GM12878 (cell line): ENCODE data around the gene LRBA. TPM values are rescaled to one million over a fixed set of nuclear protein-coding genes. Genes with fewer than 3 reads are reported as not detected.

ENCODE experiments used
- ATAC-seq: fragments of 200-7000 bp; cut with Tn5 transposase; 3 replicates; pipeline ENCODE4 v1.9.1; 2020; ENCODE audit warnings: mild to moderate bottlenecking, moderate library complexity
- BruUV-seq: library from RNA; stranded (reverse); fragments of 400-500 nt; replicated peaks from 2 replicates; lab custom pipeline; 2021; lab: Mats Ljungman, UMichigan
- CTCF ChIA-PET: fragments of 300-600 bp; sonication (Branson Sonifier 250); formaldehyde crosslinking; extraction: SDS; loops from one replicate; lab custom pipeline; 2021; ENCODE audit warnings: inconsistent platforms; lab: Yijun Ruan, JAX
- POLR2A ChIA-PET: fragments of 350-600 bp; formaldehyde crosslinking; extraction: SDS; loops from one replicate; lab custom pipeline; 2021; ENCODE audit warnings: inconsistent platforms; lab: Charles Lee
- RAD21 ChIA-PET: fragments of 300-600 bp; sonication (Branson Sonifier 250); formaldehyde crosslinking; loops from one replicate; lab custom pipeline; 2023; ENCODE audit warnings: antibody characterized with exemption; ENCODE audit not compliant: unreplicated experiment; lab: Charles Lee
- SMC1A ChIA-PET: fragments of 300-600 bp; sonication (Branson Sonifier 250); formaldehyde crosslinking; loops from one replicate; lab custom pipeline; 2023; ENCODE audit not compliant: unreplicated experiment, uncharacterized antibody; lab: Charles Lee
- DNase-seq: peaks from one replicate; pipeline ENCODE4 v3.0.0-alpha.2; 2011; ENCODE audit warnings: low read depth, low spot score
- FAIRE-seq: peaks from 3 replicates; lab custom pipeline; 2011; peaks lifted over from hg19 to GRCh38; lab: Jason Lieb, UNC
- H2AFZ ChIP-seq: 2 replicates; pipeline ENCODE4 v1.6.0; 2011; ENCODE audit warnings: low read depth, low read length, control low read depth; ENCODE audit not compliant: control insufficient read depth
- H3K27ac ChIP-seq: 2 replicates; pipeline ENCODE4 v1.5.1; 2011; ENCODE audit warnings: control low read depth; ENCODE audit not compliant: control insufficient read depth, insufficient read depth
- H3K27me3 ChIP-seq, 2 experiments: replicated peaks in 1 of 2; 2 replicates each; pipeline versions ENCODE4 v1.6.0 to v1.6.1; 2011; ENCODE audit warnings: low read length in 1 of 2; ENCODE audit not compliant: control insufficient read depth in 2 of 2, insufficient read depth in 2 of 2
- H3K36me3 ChIP-seq, 2 experiments: 2 replicates each; pipeline ENCODE4 v1.5.1; 2011; ENCODE audit warnings: low read length in 1 of 2; ENCODE audit not compliant: control insufficient read depth in 2 of 2, insufficient read depth in 2 of 2
- H3K4me1 ChIP-seq: 2 replicates; pipeline ENCODE4 v1.6.1; 2011; ENCODE audit warnings: mild to moderate bottlenecking, low read length, moderate library complexity, mixed read lengths; ENCODE audit not compliant: control insufficient read depth, insufficient read depth
- H3K4me2 ChIP-seq: 2 replicates; pipeline ENCODE4 v1.6.0; 2011; ENCODE audit warnings: control low read depth; ENCODE audit not compliant: control insufficient read depth, insufficient read depth
- H3K4me3 ChIP-seq: fragments of 200-600 bp; sonication (generic); 2 replicates; pipeline ENCODE4 v1.5.1; 2016
- H3K79me2 ChIP-seq: 2 replicates; pipeline ENCODE4 v1.6.0; 2011; ENCODE audit warnings: low read length; ENCODE audit not compliant: control insufficient read depth, insufficient read depth
- H3K9ac ChIP-seq: 2 replicates; pipeline ENCODE4 v1.8.0; 2011; ENCODE audit warnings: low read length, control low read depth, mixed read lengths; ENCODE audit not compliant: control insufficient read depth, insufficient read depth
- H3K9me3 ChIP-seq: replicated peaks from 3 replicates; pipeline ENCODE4 v1.5.1; 2011; ENCODE audit warnings: mild to moderate bottlenecking, low read length; ENCODE audit not compliant: control insufficient read depth, insufficient read depth
- H4K20me1 ChIP-seq: 2 replicates; pipeline ENCODE4 v1.6.0; 2011; ENCODE audit not compliant: control insufficient read depth, insufficient read depth
- BCL11A ChIP-seq: IDR thresholded peaks from 2 replicates; pipeline ENCODE4 v1.6.1; 2011; ENCODE audit warnings: low read depth, low read length
- BHLHE40 ChIP-seq, 2 experiments: fragments of 450-650 bp in 1 of 2; IDR thresholded peaks; 2 replicates each; pipeline ENCODE4 v1.6.1; 2011 to 2017; ENCODE audit warnings: low read depth in 2 of 2, borderline replicate concordance in 1 of 2, improper control_type of control experiment in 1 of 2, low read length in 1 of 2, mild to moderate bottlenecking in 1 of 2
- CEBPB ChIP-seq, 2 experiments: fragments of 150-350 bp in 1 of 2; IDR thresholded peaks; 2 replicates each; pipeline ENCODE4 v1.6.1; 2012 to 2014; ENCODE audit warnings: low read depth in 2 of 2, low read length in 2 of 2, borderline replicate concordance in 1 of 2, inconsistent platforms in 1 of 2
- CHD2 ChIP-seq: IDR thresholded peaks from 2 replicates; pipeline ENCODE4 v1.6.1; 2011; ENCODE audit warnings: low read depth, low read length, improper control_type of control experiment, borderline replicate concordance
- FOXK2 ChIP-seq: fragments of 450-650 bp; IDR thresholded peaks from 2 replicates; pipeline ENCODE4 v1.6.1; 2017; ENCODE audit warnings: mild to moderate bottlenecking, moderate library complexity
- FOXM1 ChIP-seq: IDR thresholded peaks from 2 replicates; pipeline ENCODE4 v1.6.1; 2012; ENCODE audit warnings: low read depth, mild to moderate bottlenecking, inconsistent platforms, low read length, moderate library complexity
- HDAC2 ChIP-seq: fragments of 200-600 bp; sonication (generic); IDR thresholded peaks from 2 replicates; pipeline ENCODE4 v1.6.1; 2017
- KAT2A ChIP-seq: conservative IDR thresholded peaks from 2 replicates; pipeline ENCODE4 v1.6.1; 2011; ENCODE audit warnings: low read depth, low read length; ENCODE audit not compliant: control insufficient read depth
- NBN ChIP-seq: fragments of 450-650 bp; IDR thresholded peaks from 2 replicates; pipeline ENCODE4 v1.6.1; 2016
- NFIC ChIP-seq: IDR thresholded peaks from 2 replicates; pipeline ENCODE4 v1.6.1; 2012; ENCODE audit warnings: low read depth, mild to moderate bottlenecking, inconsistent platforms, low read length, moderate library complexity
- POLR2A ChIP-seq: IDR thresholded peaks from 2 replicates; pipeline ENCODE4 v1.6.1; 2011; ENCODE audit warnings: low read depth, mild to moderate bottlenecking, low read length
- POLR2AphosphoS2 ChIP-seq: IDR thresholded peaks from 2 replicates; pipeline ENCODE4 v1.6.1; 2011; ENCODE audit warnings: low read depth, mild to moderate bottlenecking, low read length, improper control_type of control experiment, moderate library complexity
- SRF ChIP-seq, 2 experiments: IDR thresholded peaks; 2 replicates each; pipeline ENCODE4 v1.6.1; 2011; ENCODE audit warnings: low read depth in 2 of 2, low read length in 2 of 2, mild to moderate bottlenecking in 1 of 2, moderate library complexity in 1 of 2
- SUPT20H ChIP-seq: IDR thresholded peaks from 2 replicates; pipeline ENCODE4 v1.6.1; 2011; ENCODE audit warnings: low read depth, mild to moderate bottlenecking, low read length, moderate library complexity, borderline replicate concordance; ENCODE audit not compliant: control insufficient read depth
- TCF7 ChIP-seq: IDR thresholded peaks from 2 replicates; pipeline ENCODE4 v1.6.1; 2014; ENCODE audit warnings: antibody characterized with exemption, borderline replicate concordance
- in situ Hi-C: fragments of 300-500 bp; cut with MboI; formaldehyde crosslinking; loops from 9 replicates; pipeline ENCODE4 v1.14.3; 2018; ENCODE audit warnings: mixed read lengths
- intact Hi-C: fragments of 100-400 bp; cut with micrococcal nuclease; formaldehyde crosslinking; loops from one replicate; pipeline ENCODE4 v1.14.2; 2022; ENCODE audit not compliant: unreplicated experiment
- polyA plus RNA-seq, 11 experiments: library from polyadenylated mRNA; depleted of rRNA in 4 of 11; unstranded in 6 of 11; stranded (reverse) in 5 of 11; fragments of >200 nt; fragmentation: Nextera tagmentation in 4 of 11; fragmentation: Illumina TruSeq in 1 of 11; extraction: Ambion mirVana in 4 of 11; extraction: Trizol in 1 of 11; gene quantifications; 1 replicate in 1 of 11; 2 replicates in 10 of 11; pipeline versions ENCODE4 v1.2.1 to v1.2.3, GENCODE V29; 2011 to 2016; ENCODE audit warnings: inconsistent platforms in 2 of 11, missing spikeins in 2 of 11, low read depth in 1 of 11
- total RNA-seq, 4 experiments: library from RNA; depleted of rRNA in 3 of 4; stranded (reverse); fragments of >200 nt in 3 of 4; fragmentation: Illumina TruSeq in 1 of 4; extraction: Trizol in 1 of 4; gene quantifications; 2 replicates each; pipeline versions ENCODE4 v1.2.1 to v1.2.3, GENCODE V29; 2013 to 2021
- TF ChIP-seq, protein P1 (sequence below): fragments of 450-650 bp; IDR thresholded peaks from 2 replicates; pipeline ENCODE4 v1.6.1; 2017; ENCODE audit warnings: low read depth, mild to moderate bottlenecking, moderate library complexity
- TF ChIP-seq, protein P2 (sequence below): fragments of 450-650 bp; conservative IDR thresholded peaks from 2 replicates; pipeline ENCODE4 v1.6.1; 2017; ENCODE audit warnings: mild to moderate bottlenecking, moderate library complexity
- TF ChIP-seq, protein P3 (sequence below): fragments of 450-650 bp; IDR thresholded peaks from 2 replicates; pipeline ENCODE4 v1.6.1; 2017; ENCODE audit warnings: borderline replicate concordance

LRBA gene
- total and polyA plus RNA-seq, 10 of the 15 experiments (the other 5 are each of a cell fraction or from before 2014, with no cell fraction given) = 20.3 to 93.4 (median 55.0) TPM

DNA sequence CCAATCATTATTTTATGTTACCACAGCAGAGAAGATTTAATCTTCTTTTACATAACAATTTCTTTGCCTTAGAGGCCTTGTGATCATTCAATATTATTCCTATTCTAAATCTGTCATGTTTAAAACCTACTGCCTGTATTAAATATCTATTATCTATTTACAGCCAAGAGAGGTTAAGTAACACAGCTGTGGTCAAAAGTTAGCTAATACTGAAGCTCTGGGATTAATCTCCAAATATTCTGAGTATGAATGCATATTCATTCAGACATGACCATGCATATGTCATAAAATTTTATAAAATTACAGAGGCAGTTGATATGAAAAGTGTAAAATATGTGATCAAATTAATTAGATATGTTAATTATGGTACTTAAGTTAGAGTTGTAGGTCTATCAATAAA lies 621.0 kb downstream of the LRBA start:
- BruUV-seq = no TSS peak
- H3K9ac ChIP-seq = no peak overlapping the region
- no peaks in the 10 kb centered on the region for H3K4me1 ChIP-seq
- FAIRE-seq (no peak), ATAC-seq (no peak), DNase-seq (no peak)
- ChIA-PET POLR2A (interaction anchor here (0.6 kb wide), 1 partner anchor 21 kb away, joined by 3 read pairs; no protein-coding TSS in a partner anchor), CTCF (no interaction called here), SMC1A (interaction anchor here (1.5 kb wide), 1 partner anchor 44 kb away, joined by 3 read pairs; no protein-coding TSS in a partner anchor), RAD21 (no interaction called here)
- intact Hi-C loops = no loop called here
- H3K79me2 ChIP-seq = no peaks in the 10 kb centered on the region
- H4K20me1 ChIP-seq = no peaks in the 10 kb centered on the region
- no peaks in the 10 kb centered on the region for H3K36me3 ChIP-seq
- no peak overlapping the region for H3K4me3 ChIP-seq
- TF ChIP-seq NBN = no peak
- no peak for TF ChIP-seq KAT2A
- TF ChIP-seq, protein P1, sequence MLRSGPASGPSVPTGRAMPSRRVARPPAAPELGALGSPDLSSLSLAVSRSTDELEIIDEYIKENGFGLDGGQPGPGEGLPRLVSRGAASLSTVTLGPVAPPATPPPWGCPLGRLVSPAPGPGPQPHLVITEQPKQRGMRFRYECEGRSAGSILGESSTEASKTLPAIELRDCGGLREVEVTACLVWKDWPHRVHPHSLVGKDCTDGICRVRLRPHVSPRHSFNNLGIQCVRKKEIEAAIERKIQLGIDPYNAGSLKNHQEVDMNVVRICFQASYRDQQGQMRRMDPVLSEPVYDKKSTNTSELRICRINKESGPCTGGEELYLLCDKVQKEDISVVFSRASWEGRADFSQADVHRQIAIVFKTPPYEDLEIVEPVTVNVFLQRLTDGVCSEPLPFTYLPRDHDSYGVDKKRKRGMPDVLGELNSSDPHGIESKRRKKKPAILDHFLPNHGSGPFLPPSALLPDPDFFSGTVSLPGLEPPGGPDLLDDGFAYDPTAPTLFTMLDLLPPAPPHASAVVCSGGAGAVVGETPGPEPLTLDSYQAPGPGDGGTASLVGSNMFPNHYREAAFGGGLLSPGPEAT = no peak
- no peak for TF ChIP-seq FOXM1
- TF ChIP-seq, protein P2, sequence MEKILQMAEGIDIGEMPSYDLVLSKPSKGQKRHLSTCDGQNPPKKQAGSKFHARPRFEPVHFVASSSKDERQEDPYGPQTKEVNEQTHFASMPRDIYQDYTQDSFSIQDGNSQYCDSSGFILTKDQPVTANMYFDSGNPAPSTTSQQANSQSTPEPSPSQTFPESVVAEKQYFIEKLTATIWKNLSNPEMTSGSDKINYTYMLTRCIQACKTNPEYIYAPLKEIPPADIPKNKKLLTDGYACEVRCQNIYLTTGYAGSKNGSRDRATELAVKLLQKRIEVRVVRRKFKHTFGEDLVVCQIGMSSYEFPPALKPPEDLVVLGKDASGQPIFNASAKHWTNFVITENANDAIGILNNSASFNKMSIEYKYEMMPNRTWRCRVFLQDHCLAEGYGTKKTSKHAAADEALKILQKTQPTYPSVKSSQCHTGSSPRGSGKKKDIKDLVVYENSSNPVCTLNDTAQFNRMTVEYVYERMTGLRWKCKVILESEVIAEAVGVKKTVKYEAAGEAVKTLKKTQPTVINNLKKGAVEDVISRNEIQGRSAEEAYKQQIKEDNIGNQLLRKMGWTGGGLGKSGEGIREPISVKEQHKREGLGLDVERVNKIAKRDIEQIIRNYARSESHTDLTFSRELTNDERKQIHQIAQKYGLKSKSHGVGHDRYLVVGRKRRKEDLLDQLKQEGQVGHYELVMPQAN = no peak
- TF ChIP-seq NFIC = no peak
- TF ChIP-seq POLR2A = no peak
- TF ChIP-seq SUPT20H = no peak
- no peak for TF ChIP-seq CEBPB (IDR thresholded peaks at IDR 0.05; ENCODE audit: borderline replicate concordance in 1 of 2, low read depth in 2 of 2, low read length in 2 of 2)
- TF ChIP-seq BCL11A = no peak
- TF ChIP-seq FOXK2 = no peak
- no peak for TF ChIP-seq SRF (IDR thresholded peaks at IDR 0.05; ENCODE audit: low read depth in 2 of 2, low read length in 2 of 2)
- TF ChIP-seq POLR2AphosphoS2 = no peak
- TF ChIP-seq, protein P3, sequence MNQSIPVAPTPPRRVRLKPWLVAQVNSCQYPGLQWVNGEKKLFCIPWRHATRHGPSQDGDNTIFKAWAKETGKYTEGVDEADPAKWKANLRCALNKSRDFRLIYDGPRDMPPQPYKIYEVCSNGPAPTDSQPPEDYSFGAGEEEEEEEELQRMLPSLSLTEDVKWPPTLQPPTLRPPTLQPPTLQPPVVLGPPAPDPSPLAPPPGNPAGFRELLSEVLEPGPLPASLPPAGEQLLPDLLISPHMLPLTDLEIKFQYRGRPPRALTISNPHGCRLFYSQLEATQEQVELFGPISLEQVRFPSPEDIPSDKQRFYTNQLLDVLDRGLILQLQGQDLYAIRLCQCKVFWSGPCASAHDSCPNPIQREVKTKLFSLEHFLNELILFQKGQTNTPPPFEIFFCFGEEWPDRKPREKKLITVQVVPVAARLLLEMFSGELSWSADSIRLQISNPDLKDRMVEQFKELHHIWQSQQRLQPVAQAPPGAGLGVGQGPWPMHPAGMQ = no peak
- no peak for TF ChIP-seq TCF7
- no peak for TF ChIP-seq CHD2
- no peak for TF ChIP-seq BHLHE40 (IDR thresholded peaks at IDR 0.05; ENCODE audit: borderline replicate concordance in 1 of 2, low read depth in 2 of 2, low read length in 1 of 2)
- TF ChIP-seq HDAC2 = no peak
- no peak overlapping the region for H3K27ac ChIP-seq
- no peaks in the 10 kb centered on the region for H3K9me3 ChIP-seq
- H2AFZ ChIP-seq = no peak overlapping the region
- in situ Hi-C loops = no loop called here
- no peaks in the 10 kb centered on the region for H3K27me3 ChIP-seq
- H3K4me2 ChIP-seq = no peak overlapping the region
